SH-SY5Y (cell line): Measurements from ENCODE around the gene RPLP1.

Experiments used
- GATA2 ChIP-seq: IDR thresholded peaks from 2 replicates; pipeline ENCODE4 v1.6.1; 2011; ENCODE audit warnings: mild to moderate bottlenecking, low read depth, low read length
- GATA3 ChIP-seq: IDR thresholded peaks from 2 replicates; pipeline ENCODE4 v1.6.1; 2011; ENCODE audit warnings: low read depth, mild to moderate bottlenecking, low read length, moderate library complexity

DNA sequence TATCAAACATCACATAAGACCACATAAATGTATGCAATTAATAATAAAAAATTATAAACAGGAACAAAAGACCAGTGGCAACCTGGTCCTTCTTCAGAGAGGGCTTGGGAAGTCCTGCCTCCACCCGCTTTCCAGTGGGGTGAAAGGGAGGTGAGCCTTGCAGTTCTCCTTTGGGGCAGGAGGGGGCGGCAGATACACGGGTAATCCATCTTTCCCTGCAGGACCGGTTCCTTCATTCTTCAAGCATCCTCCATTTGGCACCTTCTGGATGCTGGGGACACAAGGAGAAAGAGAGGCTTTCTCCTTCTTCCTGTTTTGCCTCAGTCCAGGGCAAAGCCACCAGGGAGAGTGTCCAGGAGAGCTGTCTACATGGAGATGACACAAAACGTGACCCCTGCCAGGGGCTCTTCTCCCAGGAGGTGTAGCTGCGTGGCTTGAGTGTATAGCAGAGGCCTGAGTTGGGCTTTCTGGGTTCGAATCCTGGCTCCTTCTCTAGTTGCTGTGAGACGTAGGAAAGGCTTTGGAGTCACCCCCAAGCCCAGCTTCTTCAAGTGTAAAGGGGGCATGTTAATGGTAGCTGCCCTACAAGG lies 23.2 kb downstream of the RPLP1 start:
- no peak for TF ChIP-seq GATA2
- TF ChIP-seq GATA3 = no peak
